Astrocyte of the cerebellum (primary cell): ENCODE results near the gene TOP2A.
A peak's percentile ranks its signal among the peaks of the same experiment; 100 is the strongest.

Experiments used
- DNase-seq: peaks from one replicate; pipeline ENCODE4 v3.0.0-alpha.2; 2011; ENCODE audit warnings: low read depth
- H3K4me3 ChIP-seq: 2 replicates; pipeline ENCODE4 v1.5.1; 2011; ENCODE audit warnings: mild to moderate bottlenecking, low read depth, low read length, moderate library complexity
- CTCF ChIP-seq: IDR thresholded peaks from 2 replicates; pipeline ENCODE4 v1.5.1; 2012; ENCODE audit warnings: low read length, low read depth, moderate library complexity, mild to moderate bottlenecking; ENCODE audit errors: missing control alignments
- in situ Hi-C: cut with HindIII; loops from 2 replicates; pipeline ENCODE4 v1.10.0; 2017; ENCODE audit warnings: low sequenced_read_pairs

Gene TOP2A

DNA sequence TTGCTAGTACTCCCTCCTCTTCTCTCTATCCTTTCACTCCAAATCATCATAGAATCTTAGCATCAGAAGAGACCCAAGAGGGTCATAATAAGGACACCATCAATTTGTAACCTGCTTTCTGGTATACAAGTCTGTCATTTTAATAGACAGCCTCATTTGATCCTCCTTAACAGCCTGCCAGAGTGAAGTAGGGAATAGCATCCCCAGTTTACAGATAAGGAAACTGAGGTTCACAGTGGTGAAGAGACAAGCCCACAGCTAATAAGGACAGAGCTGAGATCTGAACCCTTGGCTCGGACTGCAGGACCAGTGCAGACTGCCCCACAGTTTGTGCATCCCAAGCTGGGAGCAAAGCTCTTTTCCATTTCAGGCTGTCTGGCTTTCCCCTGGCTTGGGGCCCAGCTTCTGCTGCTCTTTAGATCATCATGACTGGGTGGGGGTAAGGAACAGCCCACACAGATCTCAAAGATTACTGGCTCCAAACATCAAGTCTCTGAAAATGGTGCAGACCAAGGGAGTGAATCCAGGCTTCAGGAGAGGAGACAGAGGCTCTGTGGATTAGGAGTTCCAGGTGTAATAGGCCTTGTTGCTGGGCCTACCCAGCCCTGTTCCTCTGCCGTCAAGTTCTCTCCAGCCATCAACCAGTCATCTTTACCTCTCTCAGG lies 15.3 kb upstream of the TOP2A start:
- no peak for TF ChIP-seq CTCF
- in situ Hi-C loops = no loop called here
- no peak for DNase-seq
- no peak overlapping the region for H3K4me3 ChIP-seq

DNA sequence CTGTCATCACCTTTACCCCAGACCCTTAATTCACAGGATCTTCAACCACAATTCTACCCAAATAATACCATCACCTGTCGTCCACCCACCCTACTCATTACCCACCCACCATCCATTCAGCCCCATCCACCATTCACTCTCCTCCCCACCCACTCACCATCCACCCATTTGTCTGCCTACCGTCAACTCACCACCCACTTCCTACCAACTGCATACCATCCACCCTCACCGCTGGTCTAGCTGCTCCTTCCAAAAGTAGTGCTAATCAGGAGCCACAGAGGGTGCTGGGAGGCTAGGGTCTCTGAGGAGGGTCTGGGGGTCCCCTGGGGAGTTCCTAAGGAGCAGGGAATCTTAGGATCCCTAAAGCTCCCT lies 13.5 kb upstream of the TOP2A start:
- DNase-seq = no peak
- TF ChIP-seq CTCF = no peak
- no peak overlapping the region for H3K4me3 ChIP-seq
- in situ Hi-C loops = no loop called here

GRCh38 chr17:40430272-40431230 lies 12.9 kb upstream of the TOP2A start:
- DNase-seq = no peak
- TF ChIP-seq CTCF = no peak
- in situ Hi-C loops = no loop called here

GRCh38 chr17:40427002-40427491 lies 9.4 kb upstream of the TOP2A start:
- TF ChIP-seq CTCF = no peak
- no peak for DNase-seq
- in situ Hi-C loops = no loop called here
- H3K4me3 ChIP-seq = no peak overlapping the region

More at GRCh38 chr17:40430272-40431230, 12.9 kb upstream of the TOP2A start:
- no peak overlapping the region for H3K4me3 ChIP-seq

DNA sequence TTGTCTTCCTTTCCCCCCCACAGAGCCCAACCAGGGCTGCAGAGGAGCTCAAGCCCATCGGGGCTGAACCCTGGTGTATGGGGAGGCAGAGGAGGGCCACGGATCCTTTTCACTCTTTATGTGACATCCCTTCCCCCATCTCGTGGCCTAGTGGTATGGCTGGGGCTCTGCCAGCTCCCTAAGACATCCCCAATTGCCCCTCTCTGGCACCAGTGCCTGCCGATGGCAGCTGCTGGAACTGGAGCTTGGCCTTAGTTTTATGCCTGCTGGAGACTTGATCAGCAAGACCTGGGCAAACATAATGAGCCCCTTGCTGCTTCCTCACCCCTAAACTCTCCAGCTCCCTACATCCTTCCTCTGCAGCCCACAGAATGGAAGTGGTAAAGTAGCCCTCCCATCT lies 8.0 kb upstream of the TOP2A start:
- no peak for TF ChIP-seq CTCF
- H3K4me3 ChIP-seq = no peak overlapping the region
- no peak for DNase-seq
- in situ Hi-C loops = no loop called here

- in situ Hi-C loops = no loop called here
- DNase-seq = no peak
- no peak overlapping the region for H3K4me3 ChIP-seq
- TF ChIP-seq CTCF = peak; percentile 8
Measured at GRCh38 chr17:40422990-40423633, 5.4 kb upstream of the TOP2A start.
